ENCODE results near the gene B3GALT6. TPM values are rescaled to one million over a fixed set of nuclear protein-coding genes. Genes with fewer than 3 reads are reported as not detected.

Gene B3GALT6
- total and polyA plus RNA-seq, 10 donors = 7.9 to 25.1 (median 18.4) TPM

DNA sequence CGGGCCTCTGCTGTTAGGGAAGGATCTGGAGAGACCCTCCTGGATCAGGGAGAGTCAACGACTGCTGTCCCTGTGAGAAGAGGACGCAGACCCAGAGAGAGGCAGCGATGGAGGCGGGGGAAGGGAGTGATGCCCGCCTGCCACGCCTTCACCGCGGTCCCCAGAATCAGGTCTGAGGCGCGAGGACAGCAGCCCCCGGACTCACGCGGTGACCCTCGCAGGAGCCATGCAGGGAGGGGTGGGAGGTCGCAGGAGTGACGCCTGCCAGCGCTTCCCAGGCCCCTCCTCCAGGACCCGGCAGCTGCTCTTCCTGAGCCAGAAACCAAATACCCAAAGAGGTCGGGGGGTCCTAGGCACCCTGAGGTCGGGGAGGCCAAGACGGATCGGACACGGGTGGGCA is 11.8 kb upstream of the B3GALT6 start:
- DNase-seq = no peak
- Histone ChIP-seq H3K36me3 (peaks cover 0 to 99% (median 85%) of the 10 kb centered on the region in 6 donors), H3K27ac (peak overlapping the region in 3 of 8 donors; percentile 32 to 60 (median 50)), H3K27me3 (replicated peaks in 1 of 7) (no peaks in the 10 kb centered on the region), H3K4me1 (peaks cover 6 to 24% (median 12%) of the 10 kb centered on the region in 6 donors), H3K9me3 (no peaks in the 10 kb centered on the region), H3K4me3 (no peak overlapping the region)
- WGBS, 5 donors = 90 to 93% (median 92%) methylated on average over 22 to 24 of the region's 24 CpGs
- TF ChIP-seq POLR2AphosphoS5 (IDR thresholded peaks at IDR 0.05) (no peak), POLR2A (IDR thresholded peaks at IDR 0.05) (no peak)
- TF ChIP-seq, protein P1, sequence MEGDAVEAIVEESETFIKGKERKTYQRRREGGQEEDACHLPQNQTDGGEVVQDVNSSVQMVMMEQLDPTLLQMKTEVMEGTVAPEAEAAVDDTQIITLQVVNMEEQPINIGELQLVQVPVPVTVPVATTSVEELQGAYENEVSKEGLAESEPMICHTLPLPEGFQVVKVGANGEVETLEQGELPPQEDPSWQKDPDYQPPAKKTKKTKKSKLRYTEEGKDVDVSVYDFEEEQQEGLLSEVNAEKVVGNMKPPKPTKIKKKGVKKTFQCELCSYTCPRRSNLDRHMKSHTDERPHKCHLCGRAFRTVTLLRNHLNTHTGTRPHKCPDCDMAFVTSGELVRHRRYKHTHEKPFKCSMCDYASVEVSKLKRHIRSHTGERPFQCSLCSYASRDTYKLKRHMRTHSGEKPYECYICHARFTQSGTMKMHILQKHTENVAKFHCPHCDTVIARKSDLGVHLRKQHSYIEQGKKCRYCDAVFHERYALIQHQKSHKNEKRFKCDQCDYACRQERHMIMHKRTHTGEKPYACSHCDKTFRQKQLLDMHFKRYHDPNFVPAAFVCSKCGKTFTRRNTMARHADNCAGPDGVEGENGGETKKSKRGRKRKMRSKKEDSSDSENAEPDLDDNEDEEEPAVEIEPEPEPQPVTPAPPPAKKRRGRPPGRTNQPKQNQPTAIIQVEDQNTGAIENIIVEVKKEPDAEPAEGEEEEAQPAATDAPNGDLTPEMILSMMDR (IDR thresholded peaks at IDR 0.05 in 8 of 11, conservative IDR thresholded peaks at IDR 0.05 in 3 of 11) = no peak
- intact Hi-C loops (cut with DNase I; ENCODE audit: low total_unique reads) = no loop called here

DNA sequence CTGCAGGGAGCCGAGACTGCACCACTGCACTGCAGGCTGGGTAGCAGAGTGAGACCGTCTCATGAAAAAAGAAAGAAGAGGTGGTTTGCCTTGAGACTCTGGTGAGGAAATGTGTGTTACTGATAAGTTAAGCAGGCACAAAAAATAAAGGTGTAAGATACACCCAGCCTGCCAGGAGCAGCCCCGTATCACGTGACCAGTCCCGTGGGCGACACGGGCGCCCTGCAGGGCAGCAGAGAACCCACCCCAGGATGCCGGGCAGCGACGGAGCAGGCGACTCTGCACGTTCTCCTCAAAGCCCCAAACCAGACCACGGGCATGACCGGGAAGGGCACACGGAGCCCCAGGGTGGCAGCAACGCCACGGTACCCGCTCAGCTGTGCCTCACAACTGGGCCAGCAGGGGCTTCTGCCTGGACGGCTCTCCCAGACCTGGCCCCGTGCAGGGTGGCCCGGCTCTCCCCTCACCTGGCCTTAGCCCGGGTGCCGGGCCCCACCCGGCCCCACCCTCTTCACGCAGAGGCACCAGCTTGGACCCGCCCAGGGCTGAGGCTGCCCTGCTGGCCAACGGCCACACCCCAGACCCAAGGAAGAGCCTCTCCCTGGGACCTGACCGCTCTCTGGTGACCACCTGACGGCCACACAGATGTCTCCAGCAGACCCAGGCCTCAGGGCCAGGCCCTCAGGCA is 10.0 kb upstream of the B3GALT6 start:
- 79 to 91% (median 89%) methylated on average over 25 to 30 of the region's 30 CpGs for WGBS, 5 donors
- TF ChIP-seq POLR2A (IDR thresholded peaks at IDR 0.05) (no peak), POLR2AphosphoS5 (IDR thresholded peaks at IDR 0.05) (no peak)
- TF ChIP-seq, protein P1 (IDR thresholded peaks at IDR 0.05 in 8 of 11, conservative IDR thresholded peaks at IDR 0.05 in 3 of 11) = no peak
- no peaks in the 10 kb centered on the region for H3K9me3 ChIP-seq
- H3K4me1 ChIP-seq = peaks cover 0 to 22% (median 3%) of the 10 kb centered on the region in 6 donors
- H3K27me3 ChIP-seq (replicated peaks in 1 of 7) = no peaks in the 10 kb centered on the region
- H3K36me3 ChIP-seq = peaks cover 0 to 100% (median 93%) of the 10 kb centered on the region in 6 donors
- no peak overlapping the region for H3K4me3 ChIP-seq
- intact Hi-C loops (cut with DNase I; ENCODE audit: low total_unique reads) = no loop called here
- no peak for DNase-seq
- H3K27ac ChIP-seq = peak overlapping the region in 2 of 8 donors; percentile 30 to 32

DNA sequence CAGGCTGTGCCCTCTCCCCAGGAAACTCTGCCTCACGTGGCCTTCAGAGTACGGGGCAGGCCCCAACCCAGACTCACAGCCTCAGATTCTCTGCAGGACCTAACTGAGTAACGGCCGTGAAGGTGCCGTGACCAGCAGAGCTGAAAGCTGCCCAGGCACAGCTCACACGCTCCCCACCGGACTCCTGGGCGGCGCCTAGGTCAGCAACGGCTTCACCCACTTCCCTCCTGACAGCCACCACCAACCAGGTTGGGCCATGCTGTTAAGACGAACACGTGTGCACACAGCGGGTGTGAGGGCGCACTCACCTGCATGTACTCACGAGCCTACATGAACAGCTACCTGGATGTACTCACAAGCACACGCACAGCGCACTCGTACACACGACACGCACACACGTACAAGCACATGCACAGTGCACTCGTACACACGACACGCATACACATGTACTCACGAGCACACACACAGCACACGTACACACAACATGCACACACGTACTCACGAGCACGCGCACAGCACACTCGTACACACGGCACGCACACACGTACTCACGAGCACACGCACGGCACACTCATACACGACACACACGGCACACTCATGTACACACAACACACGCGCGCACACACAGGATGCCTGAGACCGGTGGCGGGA is 9.3 kb upstream of the B3GALT6 start:
- H3K27me3 ChIP-seq (replicated peaks in 1 of 7) = no peaks in the 10 kb centered on the region
- 91 to 96% (median 94%) methylated on average over 42 to 44 of the region's 44 CpGs for WGBS, 5 donors
- H3K36me3 ChIP-seq = peaks cover 0 to 100% (median 93%) of the 10 kb centered on the region in 6 donors
- DNase-seq = no peak
- no peaks in the 10 kb centered on the region for H3K9me3 ChIP-seq
- peak overlapping the region in 2 of 8 donors; percentile 30 to 32 for H3K27ac ChIP-seq
- intact Hi-C loops (cut with DNase I; ENCODE audit: low total_unique reads) = no loop called here
- no peak overlapping the region for H3K4me3 ChIP-seq
- H3K4me1 ChIP-seq = peaks cover 0 to 27% (median 6%) of the 10 kb centered on the region in 6 donors
- TF ChIP-seq POLR2A (IDR thresholded peaks at IDR 0.05) (no peak), POLR2AphosphoS5 (IDR thresholded peaks at IDR 0.05) (peak in 2 of 3 donors; percentile 24 to 48)
- TF ChIP-seq, protein P1 (IDR thresholded peaks at IDR 0.05 in 8 of 11, conservative IDR thresholded peaks at IDR 0.05 in 3 of 11) = no peak

DNA sequence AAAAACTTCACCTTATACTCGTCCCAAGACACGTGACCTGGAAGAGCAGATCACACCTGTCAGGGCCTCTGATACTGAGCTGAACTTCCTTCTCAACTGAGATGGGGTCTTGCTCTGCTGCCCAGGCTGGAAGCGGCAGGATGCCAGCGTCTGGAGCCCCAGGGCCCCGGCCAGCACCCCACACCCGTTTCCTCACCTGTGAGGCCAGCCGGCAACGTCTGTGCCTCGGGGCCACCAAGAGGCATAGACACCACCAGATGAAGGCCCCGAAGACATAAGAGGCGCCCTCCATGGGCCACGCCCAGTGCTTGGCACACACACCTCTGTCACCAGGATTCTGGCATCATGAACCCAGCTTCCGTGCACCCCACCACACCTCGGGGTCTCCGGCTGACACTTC is 8.7 kb upstream of the B3GALT6 start:
- Histone ChIP-seq H3K9me3 (no peaks in the 10 kb centered on the region), H3K27me3 (replicated peaks in 1 of 7) (no peaks in the 10 kb centered on the region), H3K4me1 (peaks cover 0 to 33% (median 8%) of the 10 kb centered on the region in 6 donors), H3K4me3 (no peak overlapping the region), H3K27ac (no peak overlapping the region), H3K36me3 (peaks cover 0 to 100% (median 93%) of the 10 kb centered on the region in 6 donors)
- 88 to 98% (median 94%) methylated on average over 8 to 15 of the region's 15 CpGs for WGBS, 5 donors
- intact Hi-C loops (cut with DNase I; ENCODE audit: low total_unique reads) = no loop called here
- no peak for DNase-seq
- TF ChIP-seq, protein P1 (IDR thresholded peaks at IDR 0.05 in 8 of 11, conservative IDR thresholded peaks at IDR 0.05 in 3 of 11) = no peak
- TF ChIP-seq POLR2A (IDR thresholded peaks at IDR 0.05) (no peak), POLR2AphosphoS5 (IDR thresholded peaks at IDR 0.05) (no peak)

Measured in spleen (tissue), 11 donors.